GM13976 (cell line): Measurements from ENCODE around the gene MFSD6L.
A peak's percentile ranks its signal among the peaks of the same experiment; 100 is the strongest.

Source experiments
- DNase-seq: peaks from one replicate; pipeline ENCODE4 v3.0.0; 2012; ENCODE audit warnings: low spot score
- CTCF ChIP-seq: IDR thresholded peaks from 2 replicates; pipeline ENCODE4 v1.5.1; 2012; ENCODE audit warnings: borderline replicate concordance, mild to moderate bottlenecking; ENCODE audit not compliant: insufficient read depth; ENCODE audit errors: extremely low read depth, missing control alignments, control extremely low read depth
- in situ Hi-C: fragments of 300-500 bp; cut with MboI; formaldehyde crosslinking; loops from one replicate; pipeline ENCODE4 v1.12.0; 2022; ENCODE audit warnings: low sequenced_read_pairs, mixed read lengths, inconsistent platforms; ENCODE audit not compliant: unreplicated experiment

MFSD6L gene

GRCh38 chr17:8785547-8786413 is 13.4 kb downstream of the MFSD6L start:
- peak; percentile 78 for DNase-seq
- TF ChIP-seq CTCF, result peak; percentile 63
- in situ Hi-C loops, result loop anchor here (10.0 kb wide), 1 partner anchor 209 kb away; no protein-coding TSS in a partner anchor

GRCh38 chr17:8782176-8782575 is 17.0 kb downstream of the MFSD6L start:
- in situ Hi-C loops, result loop anchor here (10.0 kb wide), 1 partner anchor 213 kb away; no protein-coding TSS in a partner anchor
- no peak for TF ChIP-seq CTCF
- no peak for DNase-seq

- in situ Hi-C loops, result loop anchor here (10.0 kb wide), 1 partner anchor 213 kb away; no protein-coding TSS in a partner anchor
- TF ChIP-seq CTCF, result no peak
- DNase-seq, result no peak
Measured at GRCh38 chr17:8781776-8782175, 17.4 kb downstream of the MFSD6L start.

- TF ChIP-seq CTCF, result no peak
- no peak for DNase-seq
- in situ Hi-C loops, result no loop called here
Measured at GRCh38 chr17:8776881-8777280, 22.3 kb downstream of the MFSD6L start.

GRCh38 chr17:8776248-8776647 is 22.9 kb downstream of the MFSD6L start:
- DNase-seq, result no peak
- in situ Hi-C loops, result no loop called here
- TF ChIP-seq CTCF, result no peak

- DNase-seq, result no peak
Measured at GRCh38 chr17:8766731-8767130, 32.4 kb downstream of the MFSD6L start.

More at GRCh38 chr17:8766731-8767130, 32.4 kb downstream of the MFSD6L start:
- in situ Hi-C loops, result no loop called here
- no peak for TF ChIP-seq CTCF
